Measurements from ENCODE around the gene VTCN1. TPM values are rescaled to one million over a fixed set of nuclear protein-coding genes. Genes with fewer than 3 reads are reported as not detected.

Gene VTCN1
- total and polyA plus RNA-seq, 7 experiments from 2014 or later = not detected

DNA sequence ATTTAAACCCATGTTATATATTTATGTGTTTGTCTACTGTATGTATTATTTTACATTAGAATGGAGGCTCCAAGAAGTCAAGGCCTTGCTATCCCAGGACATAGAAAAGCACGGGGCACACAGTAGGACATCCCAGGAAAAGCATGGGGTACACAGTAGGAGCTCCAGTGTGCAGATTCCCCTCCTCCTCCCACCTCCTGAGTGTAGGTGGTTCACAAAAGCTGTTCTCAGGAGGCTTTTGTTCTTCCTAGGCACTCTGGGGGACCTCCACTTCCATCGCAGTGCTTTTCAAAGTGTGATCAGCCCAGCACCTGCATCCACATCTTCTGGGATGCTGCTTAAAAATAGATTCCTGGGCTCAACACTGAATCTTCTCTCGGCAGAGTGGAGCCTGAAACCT, 30.8 kb upstream of the VTCN1 start:
- intact Hi-C loops (cut with micrococcal nuclease) = no loop called here
- H3K36me3 ChIP-seq (ENCODE audit: control insufficient read depth in 2 of 3, insufficient read depth in 3 of 3, low read length in 3 of 3) = no peaks in the 10 kb centered on the region
- no peaks in the 10 kb centered on the region for H3K4me1 ChIP-seq (ENCODE audit: control insufficient read depth in 2 of 2, insufficient read depth in 2 of 2, low read length in 2 of 2)
- no peak overlapping the region for H3K27ac Mint-ChIP-seq
- ATAC-seq = no peak
- no peaks in the 10 kb centered on the region for H3K4me1 Mint-ChIP-seq
- peaks cover 0 to 2% (median 0%) of the 10 kb centered on the region in 11 donors for H3K9me3 Mint-ChIP-seq
- CTCF ChIA-PET = interaction anchor here (0.6 kb wide), 1 partner anchor 93 kb away, joined by 3 read pairs; no protein-coding TSS in a partner anchor
- no peaks in the 10 kb centered on the region for H3K27me3 ChIP-seq (ENCODE audit: control insufficient read depth in 2 of 2, insufficient read depth in 2 of 2, low read length in 2 of 2)
- no peak for DNase-seq
- POLR2A ChIA-PET = no interaction called here
- no peak overlapping the region for H3K4me3 Mint-ChIP-seq
- no peaks in the 10 kb centered on the region for H3K9me3 ChIP-seq (ENCODE audit: control insufficient read depth in 2 of 3, low read length in 3 of 3)
- H3K36me3 Mint-ChIP-seq = no peaks in the 10 kb centered on the region
- no peak overlapping the region for H3K27ac ChIP-seq (ENCODE audit: low read depth, low read length)
- H3K27me3 Mint-ChIP-seq = peaks cover 16 to 37% (median 24%) of the 10 kb centered on the region in 5 donors
- H3K4me3 ChIP-seq (ENCODE audit: low read length) = no peak overlapping the region

DNA sequence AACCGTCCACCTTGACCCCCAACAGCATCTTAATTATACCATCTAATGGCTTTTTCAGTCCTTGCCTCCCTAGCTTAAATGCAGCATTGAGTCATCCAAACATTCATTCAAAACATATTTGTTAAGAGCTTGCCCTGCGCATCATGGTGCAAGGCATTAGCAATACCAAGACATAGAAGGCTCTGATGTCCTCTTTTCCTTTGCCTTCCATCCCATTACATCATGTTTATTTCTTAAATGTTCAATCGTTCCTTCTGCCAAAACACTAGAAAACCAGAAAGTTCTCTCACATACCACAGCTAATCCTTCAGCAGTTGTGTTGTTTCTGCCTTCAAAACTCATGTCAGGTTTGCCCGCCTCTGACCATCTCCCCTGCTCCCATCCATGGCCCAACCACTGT, 29.8 kb upstream of the VTCN1 start:
- ChIA-PET CTCF (no interaction called here), POLR2A (no interaction called here)
- Mint-ChIP-seq H3K27ac (no peak overlapping the region), H3K4me1 (no peaks in the 10 kb centered on the region), H3K4me3 (no peak overlapping the region), H3K27me3 (peaks cover 17 to 31% (median 18%) of the 10 kb centered on the region in 5 donors), H3K9me3 (peaks cover 0 to 2% (median 0%) of the 10 kb centered on the region in 11 donors), H3K36me3 (no peaks in the 10 kb centered on the region)
- H3K4me3 ChIP-seq (ENCODE audit: low read length) = no peak overlapping the region
- DNase-seq (no peak), ATAC-seq (no peak)
- no peaks in the 10 kb centered on the region for H3K9me3 ChIP-seq (ENCODE audit: control insufficient read depth in 2 of 3, low read length in 3 of 3)
- no peaks in the 10 kb centered on the region for H3K36me3 ChIP-seq (ENCODE audit: control insufficient read depth in 2 of 3, insufficient read depth in 3 of 3, low read length in 3 of 3)
- intact Hi-C loops (cut with micrococcal nuclease) = no loop called here
- no peaks in the 10 kb centered on the region for H3K4me1 ChIP-seq (ENCODE audit: control insufficient read depth in 2 of 2, insufficient read depth in 2 of 2, low read length in 2 of 2)
- no peaks in the 10 kb centered on the region for H3K27me3 ChIP-seq (ENCODE audit: control insufficient read depth in 2 of 2, insufficient read depth in 2 of 2, low read length in 2 of 2)
- H3K27ac ChIP-seq (ENCODE audit: low read depth, low read length) = no peak overlapping the region

DNA sequence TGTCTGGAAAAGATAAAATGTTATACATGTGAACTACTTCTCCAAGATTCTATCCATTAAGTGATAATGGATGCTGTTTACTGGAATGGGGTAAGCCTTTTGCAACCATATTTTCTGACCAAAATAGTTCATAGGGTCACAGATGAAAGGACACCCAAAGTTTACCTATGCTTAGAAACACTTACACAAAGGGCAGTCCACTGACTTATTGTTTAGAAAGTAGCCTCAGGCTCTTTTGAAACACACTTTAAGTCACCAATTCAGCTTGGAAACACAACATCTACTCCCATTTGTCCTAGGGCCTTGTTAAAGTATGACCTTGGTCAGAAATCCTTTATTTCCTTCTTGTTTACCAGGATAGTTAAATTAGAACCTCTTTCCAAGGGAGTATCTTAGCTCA, 28.7 kb upstream of the VTCN1 start:
- CTCF ChIA-PET = no interaction called here
- no peaks in the 10 kb centered on the region for H3K9me3 ChIP-seq (ENCODE audit: control insufficient read depth in 2 of 3, low read length in 3 of 3)
- DNase-seq (no peak), ATAC-seq (no peak)
- Mint-ChIP-seq H3K9me3 (peaks cover 0 to 3% (median 0%) of the 10 kb centered on the region in 11 donors), H3K36me3 (peaks cover 0 to 4% (median 0%) of the 10 kb centered on the region in 5 donors), H3K27me3 (peaks cover 8 to 26% (median 23%) of the 10 kb centered on the region in 5 donors), H3K27ac (no peak overlapping the region), H3K4me1 (no peaks in the 10 kb centered on the region), H3K4me3 (no peak overlapping the region)
- POLR2A ChIA-PET = no interaction called here
- no peak overlapping the region for H3K4me3 ChIP-seq (ENCODE audit: low read length)
- H3K36me3 ChIP-seq (ENCODE audit: control insufficient read depth in 2 of 3, insufficient read depth in 3 of 3, low read length in 3 of 3) = no peaks in the 10 kb centered on the region
- no peak overlapping the region for H3K27ac ChIP-seq (ENCODE audit: low read depth, low read length)
- intact Hi-C loops (cut with micrococcal nuclease) = no loop called here
- no peaks in the 10 kb centered on the region for H3K27me3 ChIP-seq (ENCODE audit: control insufficient read depth in 2 of 2, insufficient read depth in 2 of 2, low read length in 2 of 2)
- H3K4me1 ChIP-seq (ENCODE audit: control insufficient read depth in 2 of 2, insufficient read depth in 2 of 2, low read length in 2 of 2) = no peaks in the 10 kb centered on the region

DNA sequence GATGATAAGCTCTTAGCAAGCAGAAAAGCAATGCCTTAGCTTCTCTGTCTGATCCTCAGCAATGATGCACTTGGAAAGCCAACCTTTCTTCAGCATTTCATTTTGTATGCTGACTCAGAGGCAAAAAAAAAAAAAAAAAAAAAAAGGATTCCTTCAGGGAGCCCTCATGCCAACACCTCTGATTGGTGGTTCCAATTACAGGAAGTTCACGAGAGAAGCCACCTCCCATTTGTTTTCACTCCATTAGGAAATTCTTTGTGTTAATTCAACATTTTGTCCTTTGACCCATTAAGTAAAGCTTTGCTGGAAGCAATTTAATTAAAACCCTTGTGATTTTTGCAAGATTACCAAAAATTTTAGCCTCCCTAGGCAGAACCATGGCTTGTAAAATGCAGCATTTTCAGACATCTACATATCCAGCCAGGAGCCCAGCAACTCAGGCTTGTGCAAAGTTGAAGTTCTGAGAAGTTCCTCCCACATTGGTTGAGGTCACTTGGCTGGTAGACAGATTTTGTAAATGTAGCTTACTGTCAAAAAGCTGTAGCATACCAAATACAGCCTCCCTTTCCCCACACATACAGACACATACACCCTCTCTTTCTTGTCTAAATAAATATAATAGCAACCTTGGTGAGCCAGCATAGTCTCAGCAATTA, 27.1 kb upstream of the VTCN1 start:
- H3K27ac ChIP-seq (ENCODE audit: low read depth, low read length) = no peak overlapping the region

DNA sequence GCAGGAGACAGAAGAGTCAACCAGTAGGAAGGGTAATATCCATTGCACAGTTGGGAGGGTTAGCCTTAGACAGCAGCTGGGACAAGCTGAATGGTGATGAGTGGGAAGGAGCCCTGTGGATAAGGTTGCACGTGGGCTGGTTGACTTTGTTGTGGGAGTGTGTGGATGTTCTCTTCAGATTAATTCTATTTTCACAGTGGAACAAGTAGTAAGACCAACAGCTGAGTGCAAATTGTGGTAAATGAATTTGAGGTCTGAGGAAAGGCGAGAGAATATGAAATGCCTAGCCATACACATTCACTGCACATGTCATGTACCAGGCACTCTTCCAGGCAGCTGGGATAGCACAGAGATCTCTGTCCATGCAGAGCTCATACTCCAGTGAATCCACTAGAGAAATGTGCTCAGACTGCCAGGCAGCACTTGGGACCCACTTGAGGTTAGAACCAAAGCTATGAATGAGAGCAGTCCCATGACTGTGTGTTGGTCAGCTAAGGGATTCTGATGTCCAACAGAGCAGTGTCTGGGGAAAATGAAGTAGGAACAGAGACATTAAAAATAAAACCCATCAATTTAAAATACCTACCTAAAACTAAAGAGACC, 25.2 kb upstream of the VTCN1 start:
- ChIA-PET CTCF (no interaction called here), POLR2A (no interaction called here)
- H3K4me1 Mint-ChIP-seq = no peaks in the 10 kb centered on the region
- ATAC-seq (no peak), DNase-seq (no peak)
- peaks cover 0 to 4% (median 0%) of the 10 kb centered on the region in 11 donors for H3K9me3 Mint-ChIP-seq
- intact Hi-C loops (cut with micrococcal nuclease) = no loop called here
- Histone ChIP-seq H3K4me1 (ENCODE audit: control insufficient read depth in 2 of 2, insufficient read depth in 2 of 2, low read length in 2 of 2) (no peaks in the 10 kb centered on the region), H3K4me3 (ENCODE audit: low read length) (no peak overlapping the region), H3K27ac (ENCODE audit: low read depth, low read length) (no peak overlapping the region), H3K36me3 (ENCODE audit: control insufficient read depth in 2 of 3, insufficient read depth in 3 of 3, low read length in 3 of 3) (no peaks in the 10 kb centered on the region), H3K27me3 (ENCODE audit: control insufficient read depth in 2 of 2, insufficient read depth in 2 of 2, low read length in 2 of 2) (no peaks in the 10 kb centered on the region), H3K9me3 (ENCODE audit: control insufficient read depth in 2 of 3, low read length in 3 of 3) (no peaks in the 10 kb centered on the region)
- peaks cover 6 to 12% (median 10%) of the 10 kb centered on the region in 5 donors for H3K27me3 Mint-ChIP-seq
- peaks cover 0 to 4% (median 0%) of the 10 kb centered on the region in 5 donors for H3K36me3 Mint-ChIP-seq
- no peak overlapping the region for H3K4me3 Mint-ChIP-seq
- no peak overlapping the region for H3K27ac Mint-ChIP-seq

More for the DNA sequence above, 27.1 kb upstream of the VTCN1 start:
- Mint-ChIP-seq H3K27me3 (peaks cover 5 to 21% (median 19%) of the 10 kb centered on the region in 5 donors), H3K27ac (no peak overlapping the region), H3K9me3 (peaks cover 0 to 4% (median 0%) of the 10 kb centered on the region in 11 donors), H3K36me3 (peaks cover 0 to 4% (median 0%) of the 10 kb centered on the region in 5 donors), H3K4me1 (no peaks in the 10 kb centered on the region), H3K4me3 (no peak overlapping the region)
- no peaks in the 10 kb centered on the region for H3K27me3 ChIP-seq (ENCODE audit: control insufficient read depth in 2 of 2, insufficient read depth in 2 of 2, low read length in 2 of 2)
- H3K9me3 ChIP-seq (ENCODE audit: control insufficient read depth in 2 of 3, low read length in 3 of 3) = no peaks in the 10 kb centered on the region
- ChIA-PET POLR2A (interaction anchor here (0.6 kb wide), 1 partner anchor 128 kb away, joined by 3 read pairs; no protein-coding TSS in a partner anchor), CTCF (no interaction called here)
- no peak overlapping the region for H3K4me3 ChIP-seq (ENCODE audit: low read length)
- no peaks in the 10 kb centered on the region for H3K36me3 ChIP-seq (ENCODE audit: control insufficient read depth in 2 of 3, insufficient read depth in 3 of 3, low read length in 3 of 3)
- intact Hi-C loops (cut with micrococcal nuclease) = no loop called here
- ATAC-seq = no peak
- no peak for DNase-seq
- no peaks in the 10 kb centered on the region for H3K4me1 ChIP-seq (ENCODE audit: control insufficient read depth in 2 of 2, insufficient read depth in 2 of 2, low read length in 2 of 2)

DNA sequence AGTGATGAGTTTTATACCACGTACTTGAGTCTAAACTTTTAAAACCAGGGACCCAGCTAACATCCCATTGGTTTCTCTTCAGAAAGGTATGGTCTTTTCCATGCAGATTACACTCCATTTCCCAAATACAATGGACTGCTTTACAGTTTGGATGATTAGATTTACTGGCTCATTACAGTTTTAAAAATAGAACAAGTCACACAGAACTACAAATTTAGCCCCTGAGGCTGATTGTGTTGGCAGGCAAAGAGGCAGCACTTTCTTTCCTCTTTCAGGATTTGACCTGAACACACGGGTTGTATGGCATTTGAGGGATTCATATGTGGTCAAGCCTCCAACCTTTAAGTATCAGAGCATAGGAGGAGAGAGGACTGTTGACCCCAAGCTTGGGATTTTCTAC, 21.8 kb upstream of the VTCN1 start:
- Histone ChIP-seq H3K4me3 (ENCODE audit: low read length) (no peak overlapping the region), H3K9me3 (ENCODE audit: control insufficient read depth in 2 of 3, low read length in 3 of 3) (no peaks in the 10 kb centered on the region), H3K27me3 (ENCODE audit: control insufficient read depth in 2 of 2, insufficient read depth in 2 of 2, low read length in 2 of 2) (no peaks in the 10 kb centered on the region), H3K4me1 (ENCODE audit: control insufficient read depth in 2 of 2, insufficient read depth in 2 of 2, low read length in 2 of 2) (no peaks in the 10 kb centered on the region), H3K36me3 (ENCODE audit: control insufficient read depth in 2 of 3, insufficient read depth in 3 of 3, low read length in 3 of 3) (no peaks in the 10 kb centered on the region), H3K27ac (ENCODE audit: low read depth, low read length) (no peak overlapping the region)
- DNase-seq (no peak), ATAC-seq (no peak)
- peaks cover 0 to 9% (median 2%) of the 10 kb centered on the region in 5 donors for H3K27me3 Mint-ChIP-seq
- CTCF ChIA-PET = no interaction called here
- POLR2A ChIA-PET = no interaction called here
- intact Hi-C loops (cut with micrococcal nuclease) = no loop called here
- peaks cover 0 to 2% (median 0%) of the 10 kb centered on the region in 7 donors for H3K4me1 Mint-ChIP-seq
- H3K4me3 Mint-ChIP-seq = no peak overlapping the region
- peaks cover 0 to 4% (median 0%) of the 10 kb centered on the region in 11 donors for H3K9me3 Mint-ChIP-seq
- H3K36me3 Mint-ChIP-seq = peaks cover 0 to 4% (median 0%) of the 10 kb centered on the region in 5 donors
- no peak overlapping the region for H3K27ac Mint-ChIP-seq

All from naive thymus-derived CD4-positive, alpha-beta T cell (primary cell).